HFF-Myc (cell line): ENCODE measurements around the gene HIF3A.
A peak's percentile ranks its signal among the peaks of the same experiment; 100 is the strongest.

ENCODE experiments used
- DNase-seq: peaks from one replicate; pipeline ENCODE4 v3.0.0-alpha.2; 2011; ENCODE audit warnings: low read depth; ENCODE audit errors: extremely low read depth
- H3K4me3 ChIP-seq: replicated peaks from 2 replicates; pipeline ENCODE4 v1.5.1; 2011; ENCODE audit warnings: low read depth, mild to moderate bottlenecking, control low read depth, low read length
- CTCF ChIP-seq: IDR thresholded peaks from 2 replicates; pipeline ENCODE4 v1.5.1; 2012; ENCODE audit warnings: mild to moderate bottlenecking, low read depth, low read length, control low read depth; ENCODE audit errors: missing control alignments

The HIF3A gene

GRCh38 chr19:46350758-46351159 lies 53.9 kb downstream of the HIF3A start:
- no peak for TF ChIP-seq CTCF
- peak overlapping the region; percentile 20 for H3K4me3 ChIP-seq
- DNase-seq, result no peak

GRCh38 chr19:46351241-46352041 lies 54.6 kb downstream of the HIF3A start:
- TF ChIP-seq CTCF, result no peak
- no peak for DNase-seq
- peak overlapping the region; percentile 20 for H3K4me3 ChIP-seq

GRCh38 chr19:46353730-46354528 lies 57.1 kb downstream of the HIF3A start:
- no peak overlapping the region for H3K4me3 ChIP-seq
- TF ChIP-seq CTCF, result no peak

GRCh38 chr19:46355234-46356148 lies 58.6 kb downstream of the HIF3A start:
- no peak for TF ChIP-seq CTCF
- H3K4me3 ChIP-seq, result no peak overlapping the region
- no peak for DNase-seq

More at GRCh38 chr19:46353730-46354528, 57.1 kb downstream of the HIF3A start:
- no peak for DNase-seq

GRCh38 chr19:46356149-46357055 lies 59.6 kb downstream of the HIF3A start:
- no peak for DNase-seq
- no peak for TF ChIP-seq CTCF
- no peak overlapping the region for H3K4me3 ChIP-seq
